H9 (cell line): Measurements from ENCODE around the gene FAM20A. TPM values are rescaled to one million over a fixed set of nuclear protein-coding genes. Genes with fewer than 3 reads are reported as not detected.

ENCODE experiments used
- DNase-seq: peaks from one replicate; pipeline ENCODE4 v3.0.0-alpha.2; 2017
- H2AFZ ChIP-seq: one replicate; pipeline ENCODE4 v1.6.1; 2013; ENCODE audit warnings: mild to moderate bottlenecking, low read length, control low read depth, moderate library complexity
- H2AK5ac ChIP-seq: 2 replicates; pipeline ENCODE4 v1.6.1; 2013; ENCODE audit warnings: low read length, control low read depth, mixed read lengths; ENCODE audit not compliant: insufficient read length
- H2BK120ac ChIP-seq: one replicate; pipeline ENCODE4 v1.6.1; 2013; ENCODE audit warnings: low read depth, mild to moderate bottlenecking, low read length, control low read depth, inconsistent platforms; ENCODE audit not compliant: poor library complexity, severe bottlenecking
- H2BK12ac ChIP-seq: 2 replicates; pipeline ENCODE4 v1.6.1; 2013; ENCODE audit warnings: low read length, control low read depth, mixed read lengths, low read depth; ENCODE audit not compliant: insufficient read length
- H2BK15ac ChIP-seq: 2 replicates; pipeline ENCODE4 v1.6.1; 2013; ENCODE audit warnings: low read depth, low read length, control low read depth
- H2BK20ac ChIP-seq: one replicate; pipeline ENCODE4 v1.6.1; 2013; ENCODE audit warnings: low read depth, mild to moderate bottlenecking, low read length, control low read depth, inconsistent platforms; ENCODE audit not compliant: poor library complexity, severe bottlenecking
- H2BK5ac ChIP-seq: 2 replicates; pipeline ENCODE4 v1.6.1; 2013; ENCODE audit warnings: low read length, control low read depth, mixed read lengths; ENCODE audit not compliant: insufficient read length
- H3K14ac ChIP-seq: 2 replicates; pipeline ENCODE4 v1.6.1; 2013; ENCODE audit warnings: low read length, control low read depth; ENCODE audit not compliant: insufficient read depth
- H3K18ac ChIP-seq: 2 replicates; pipeline ENCODE4 v1.6.1; 2013; ENCODE audit warnings: low read depth, mild to moderate bottlenecking, mixed read lengths, low read length, control low read depth; ENCODE audit not compliant: insufficient read length
- H3K23ac ChIP-seq: 2 replicates; pipeline ENCODE4 v1.6.1; 2013; ENCODE audit warnings: low read length, control low read depth, mixed read lengths, low read depth; ENCODE audit not compliant: insufficient read length
- H3K23me2 ChIP-seq: 2 replicates; pipeline ENCODE4 v1.6.1; 2013; ENCODE audit warnings: low read depth, mild to moderate bottlenecking, mixed read lengths, low read length, control low read depth; ENCODE audit not compliant: insufficient read length, poor library complexity, severe bottlenecking
- H3K27ac ChIP-seq: 2 replicates; pipeline ENCODE4 v1.5.1; 2013; ENCODE audit warnings: low read length, control low read depth, mixed read lengths, low read depth; ENCODE audit not compliant: insufficient read length
- H3K27me3 ChIP-seq: 2 replicates; pipeline ENCODE4 v1.6.1; 2013; ENCODE audit warnings: low read length, control low read depth, inconsistent platforms; ENCODE audit not compliant: insufficient read depth
- H3K4ac ChIP-seq: 2 replicates; pipeline ENCODE4 v1.6.1; 2013; ENCODE audit warnings: low read depth, mild to moderate bottlenecking, control low read depth, inconsistent platforms, low read length, moderate library complexity
- H3K4me1 ChIP-seq: 2 replicates; pipeline ENCODE4 v1.6.1; 2013; ENCODE audit warnings: low read length, control low read depth, inconsistent platforms; ENCODE audit not compliant: insufficient read depth
- H3K4me2 ChIP-seq: 2 replicates; pipeline ENCODE4 v1.6.1; 2013; ENCODE audit warnings: low read length, control low read depth, mixed read lengths; ENCODE audit not compliant: insufficient read length, insufficient read depth
- H3K56ac ChIP-seq: 2 replicates; pipeline ENCODE4 v1.6.1; 2013; ENCODE audit warnings: low read depth, mild to moderate bottlenecking, mixed read lengths, low read length, control low read depth; ENCODE audit not compliant: insufficient read length
- H3K79me1 ChIP-seq: 2 replicates; pipeline ENCODE4 v1.6.1; 2013; ENCODE audit warnings: low read depth, mild to moderate bottlenecking, moderate library complexity, low read length, control low read depth, inconsistent platforms; ENCODE audit not compliant: insufficient read depth, poor library complexity, severe bottlenecking
- H3K79me2 ChIP-seq: 2 replicates; pipeline ENCODE4 v1.6.1; 2013; ENCODE audit warnings: low read length, control low read depth, inconsistent platforms; ENCODE audit not compliant: insufficient read depth
- H3K9ac ChIP-seq: 2 replicates; pipeline ENCODE4 v1.6.1; 2013; ENCODE audit warnings: low read length, control low read depth, mixed read lengths; ENCODE audit not compliant: insufficient read length; ENCODE audit errors: extremely low read depth
- H3K9me3 ChIP-seq: one replicate; pipeline ENCODE4 v1.6.1; 2013; ENCODE audit warnings: low read depth, low read length, inconsistent platforms; ENCODE audit not compliant: control insufficient read depth
- H3T11ph ChIP-seq: one replicate; pipeline ENCODE4 v1.6.1; 2013; ENCODE audit warnings: mild to moderate bottlenecking, low read length, control low read depth, inconsistent platforms
- H4K20me1 ChIP-seq: one replicate; pipeline ENCODE4 v1.6.1; 2013; ENCODE audit not compliant: control insufficient read depth, insufficient read length, insufficient read depth
- H4K5ac ChIP-seq: 2 replicates; pipeline ENCODE4 v1.6.1; 2013; ENCODE audit warnings: low read depth, mild to moderate bottlenecking, mixed read lengths, low read length, control low read depth; ENCODE audit not compliant: insufficient read length
- H4K8ac ChIP-seq: replicated peaks from 2 replicates; pipeline ENCODE4 v1.6.1; 2013; ENCODE audit warnings: low read length, control low read depth, mixed read lengths, low read depth; ENCODE audit not compliant: insufficient read length
- H4K91ac ChIP-seq: 2 replicates; pipeline ENCODE4 v1.6.1; 2013; ENCODE audit warnings: low read depth, mild to moderate bottlenecking, moderate library complexity, mixed read lengths, low read length, control low read depth; ENCODE audit not compliant: insufficient read length
- H3K27ac Mint-ChIP-seq, 3 experiments: 2 replicates in 2 of 3; 3 replicates in 1 of 3; pipeline ENCODE4 v1.8.0; 2020 to 2021; ENCODE audit warnings: mixed read lengths in 3 of 3, mild to moderate bottlenecking in 1 of 3, moderate library complexity in 1 of 3
- H3K27me3 Mint-ChIP-seq: 2 replicates; pipeline ENCODE4 v1.8.0; 2021; ENCODE audit warnings: low read depth, mild to moderate bottlenecking, moderate library complexity, mixed read lengths
- H3K36me3 Mint-ChIP-seq, 3 experiments: 2 replicates in 2 of 3; 3 replicates in 1 of 3; pipeline ENCODE4 v1.8.0; 2020 to 2021; ENCODE audit warnings: low read depth in 3 of 3, mixed read lengths in 3 of 3; ENCODE audit not compliant: insufficient read depth in 1 of 3
- H3K4me1 Mint-ChIP-seq, 2 experiments: 2 replicates each; pipeline ENCODE4 v1.8.0; 2020; ENCODE audit warnings: mixed read lengths in 2 of 2
- H3K4me3 Mint-ChIP-seq, 2 experiments: 2 replicates in 1 of 2; 3 replicates in 1 of 2; pipeline ENCODE4 v1.8.0; 2020 to 2021; ENCODE audit warnings: mild to moderate bottlenecking in 2 of 2, mixed read lengths in 2 of 2, moderate library complexity in 1 of 2
- H3K9me3 Mint-ChIP-seq, 2 experiments: 2 replicates in 1 of 2; 3 replicates in 1 of 2; pipeline ENCODE4 v1.8.0; 2020; ENCODE audit warnings: mild to moderate bottlenecking in 2 of 2, mixed read lengths in 2 of 2, moderate library complexity in 1 of 2
- CTCF ChIP-seq: fragments of 200-600 bp; sonication (generic); conservative IDR thresholded peaks from 3 replicates; pipeline ENCODE4 v1.8.0; 2021; ENCODE audit warnings: antibody characterized with exemption, mild to moderate bottlenecking
- WGBS: extraction: QIAGEN DNeasy Blood & Tissue Kit; methylation state at CpG from one replicate; pipeline ENCODE4 v1.1.7; 2013; ENCODE audit warnings: missing lambda C conversion rate, low lambda C conversion rate, mixed read lengths; ENCODE audit not compliant: insufficient read length; ENCODE audit errors: extremely low coverage; 5-methylcytosine and 5-hydroxymethylcytosine counted together
- total RNA-seq: library from RNA; stranded (reverse); gene quantifications from 2 replicates; pipeline ENCODE4 v1.2.1, GENCODE V29; 2021

FAM20A gene
- total RNA-seq, 1 experiment from 2014 or later, result 34.4 TPM

DNA sequence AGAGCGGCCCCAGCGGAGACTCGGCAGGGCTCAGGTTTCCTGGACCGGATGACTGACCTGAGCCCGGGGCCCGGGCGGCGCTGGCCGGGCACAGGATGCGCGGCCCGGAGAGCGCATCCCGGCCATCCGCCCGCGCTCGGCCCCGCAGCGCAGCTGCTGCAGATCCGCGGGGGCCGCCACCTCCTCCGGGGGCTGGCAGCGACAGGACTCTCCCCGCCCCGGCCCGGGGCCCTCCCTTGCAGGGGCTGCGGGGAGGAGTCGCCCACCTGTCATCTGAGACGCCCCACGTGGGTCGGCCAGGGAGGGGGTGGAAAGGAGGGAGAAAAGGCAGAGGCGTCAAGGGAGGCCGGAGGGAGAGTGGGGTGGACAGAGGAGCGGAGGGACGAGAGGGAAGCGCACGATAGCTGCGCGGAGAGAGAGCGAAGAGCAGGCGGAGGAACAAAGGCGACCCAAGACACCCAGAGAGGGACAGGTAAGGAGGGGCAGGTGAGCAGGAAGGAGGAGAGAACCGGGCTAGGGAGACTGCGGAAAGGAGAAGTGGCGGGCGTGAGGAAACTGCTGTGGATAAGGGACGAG lies 89.4 kb downstream of the FAM20A start:
- Histone ChIP-seq H2BK5ac (no peak overlapping the region), H3K9me3 (no peaks in the 10 kb centered on the region), H4K8ac (no peak overlapping the region), H3K79me2 (peaks cover 16% of the 10 kb centered on the region; the same call in 1 of the 2 replicates), H3K4me2 (peak overlapping the region; percentile 60), H3K27me3 (no peaks in the 10 kb centered on the region), H2BK20ac (no peak overlapping the region), H2AFZ (no peak overlapping the region), H3K4me1 (no peaks in the 10 kb centered on the region; the same call in 1 of the 2 replicates), H3K4ac (no peak overlapping the region), H2BK15ac (no peak overlapping the region), H4K20me1 (no peaks in the 10 kb centered on the region), H3K56ac (no peak overlapping the region), H3K79me1 (peaks cover 3% of the 10 kb centered on the region), H3K18ac (peak overlapping the region; percentile 80), H3K14ac (peak overlapping the region; percentile 91), H2AK5ac (no peak overlapping the region), H2BK120ac (no peak overlapping the region), H2BK12ac (no peak overlapping the region), H3K9ac (peak overlapping the region; percentile 87), H3K27ac (peak overlapping the region; percentile 50), H4K91ac (no peak overlapping the region), H3K23me2 (peaks cover 9% of the 10 kb centered on the region), H3K23ac (no peak overlapping the region), H4K5ac (no peak overlapping the region), H3T11ph (no peak overlapping the region)
- Mint-ChIP-seq H3K9me3 (peaks cover 2% of the 10 kb centered on the region in 2 experiments; a peak in 3 of 5 replicates), H3K36me3 (peaks cover 14 to 24% (median 22%) of the 10 kb centered on the region in 3 experiments), H3K27me3 (no peaks in the 10 kb centered on the region), H3K4me3 (peak overlapping the region; percentile 97 to 98), H3K4me1 (peaks cover 42 to 51% of the 10 kb centered on the region in 2 experiments), H3K27ac (peak overlapping the region; percentile 95 to 100 (median 98))
- WGBS, result no CpG with 5 or more reads among the region's 49 CpGs
- no peak for TF ChIP-seq CTCF
- peak; percentile 91 for DNase-seq
